Measurements from ENCODE around the gene NNT. TPM values are rescaled to one million over a fixed set of nuclear protein-coding genes. Genes with fewer than 3 reads are reported as not detected.

The NNT gene
- total RNA-seq, 1 donor from 2014 or later: 67.3 TPM

DNA sequence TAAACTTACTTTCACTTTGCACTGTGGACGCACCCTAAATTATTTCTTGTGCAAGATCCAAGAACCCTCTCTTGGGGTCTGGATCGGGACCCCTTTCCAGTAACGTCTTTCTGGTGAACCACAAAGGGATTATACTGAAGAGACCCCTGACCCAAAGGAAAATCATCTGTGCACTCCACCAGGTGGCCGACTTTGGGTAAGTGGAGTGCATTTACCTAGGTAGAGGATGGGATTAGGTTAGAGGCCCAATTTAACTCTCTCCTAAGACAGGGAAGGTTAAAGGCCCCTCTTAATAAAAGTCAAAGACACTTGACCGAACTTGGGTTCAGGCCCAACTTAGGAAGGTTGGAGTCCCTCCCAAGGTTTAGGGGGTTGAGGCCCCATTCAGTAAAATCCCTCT is 37.9 kb upstream of the NNT start:
- Mint-ChIP-seq H3K27ac (no peak overlapping the region), H3K4me3 (ENCODE audit: low read depth) (no peak overlapping the region), H3K9me3 (ENCODE audit: low read depth) (no peaks in the 10 kb centered on the region), H3K27me3 (no peaks in the 10 kb centered on the region), H3K4me1 (ENCODE audit: low read depth) (peaks cover 2% of the 10 kb centered on the region), H3K36me3 (ENCODE audit: insufficient read depth) (no peaks in the 10 kb centered on the region)
- no peak for DNase-seq (ENCODE audit: low spot score, unreplicated experiment)
- no peak for TF ChIP-seq CTCF (IDR thresholded peaks at IDR 0.05; ENCODE audit: unreplicated experiment)

DNA sequence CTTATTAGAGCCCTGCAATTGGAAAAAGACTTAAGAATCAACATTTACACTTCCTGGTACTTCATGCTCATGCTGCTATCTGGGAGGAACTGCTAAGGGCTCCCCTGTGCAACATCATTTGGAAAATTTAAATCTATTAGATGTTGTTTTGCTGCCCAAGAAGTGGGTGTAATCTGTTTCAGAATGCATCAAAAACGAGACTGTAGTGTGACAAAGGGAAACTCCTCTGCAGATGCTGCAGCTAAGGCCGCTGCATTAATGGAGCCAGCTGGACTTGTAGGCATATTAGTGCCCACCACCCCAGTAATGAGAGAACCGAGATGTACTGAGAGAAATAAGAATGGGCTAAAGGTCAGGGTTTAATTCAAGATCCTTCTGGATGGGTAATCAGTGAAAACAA is 35.0 kb upstream of the NNT start:
- no peak for DNase-seq (ENCODE audit: low spot score, unreplicated experiment)
- Mint-ChIP-seq H3K4me1 (ENCODE audit: low read depth) (peaks cover 2% of the 10 kb centered on the region), H3K27me3 (no peaks in the 10 kb centered on the region), H3K4me3 (ENCODE audit: low read depth) (no peak overlapping the region), H3K36me3 (ENCODE audit: insufficient read depth) (no peaks in the 10 kb centered on the region), H3K27ac (no peak overlapping the region), H3K9me3 (ENCODE audit: low read depth) (no peaks in the 10 kb centered on the region)
- TF ChIP-seq CTCF (IDR thresholded peaks at IDR 0.05; ENCODE audit: unreplicated experiment): no peak

DNA sequence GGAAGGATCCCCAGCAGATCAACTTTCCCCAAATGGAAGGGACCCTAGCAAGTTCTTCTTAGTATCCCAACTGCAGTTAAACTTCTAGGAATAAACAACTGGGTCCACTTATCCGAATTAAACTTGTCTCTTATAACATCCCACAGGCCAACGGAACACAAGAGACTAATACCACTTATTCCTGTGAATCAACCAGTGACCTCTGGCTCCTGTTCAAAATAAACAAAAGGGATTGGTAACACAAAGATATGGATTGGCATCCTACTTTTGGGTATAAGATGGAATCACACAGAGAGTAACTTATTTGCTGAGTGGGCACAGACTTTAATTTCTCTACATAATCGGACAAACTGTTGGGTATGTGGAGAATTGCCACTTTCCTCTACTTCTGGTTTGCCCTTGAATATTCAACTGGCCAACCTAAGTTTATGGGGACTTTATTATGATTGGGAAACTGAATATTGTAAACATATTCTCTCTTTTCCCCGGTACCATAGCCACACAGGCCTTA is 33.7 kb upstream of the NNT start:
- H3K9me3 Mint-ChIP-seq (ENCODE audit: low read depth): no peaks in the 10 kb centered on the region
- no peaks in the 10 kb centered on the region for H3K36me3 Mint-ChIP-seq (ENCODE audit: insufficient read depth)
- TF ChIP-seq CTCF (IDR thresholded peaks at IDR 0.05; ENCODE audit: unreplicated experiment): no peak
- H3K27ac Mint-ChIP-seq: no peak overlapping the region
- no peaks in the 10 kb centered on the region for H3K27me3 Mint-ChIP-seq
- no peak overlapping the region for H3K4me3 Mint-ChIP-seq (ENCODE audit: low read depth)
- no peak for DNase-seq (ENCODE audit: low spot score, unreplicated experiment)
- no peaks in the 10 kb centered on the region for H3K4me1 Mint-ChIP-seq (ENCODE audit: low read depth)

GRCh38 chr5:43570450-43571158 is 32.4 kb upstream of the NNT start:
- no peak for TF ChIP-seq CTCF (IDR thresholded peaks at IDR 0.05; ENCODE audit: unreplicated experiment)
- Mint-ChIP-seq H3K9me3 (ENCODE audit: low read depth) (no peaks in the 10 kb centered on the region), H3K36me3 (ENCODE audit: insufficient read depth) (peaks cover 8% of the 10 kb centered on the region), H3K27ac (no peak overlapping the region), H3K4me3 (ENCODE audit: low read depth) (no peak overlapping the region), H3K27me3 (no peaks in the 10 kb centered on the region), H3K4me1 (ENCODE audit: low read depth) (no peaks in the 10 kb centered on the region)
- DNase-seq (ENCODE audit: low spot score, unreplicated experiment): no peak

GRCh38 chr5:43571237-43571636 is 31.7 kb upstream of the NNT start:
- no peak for TF ChIP-seq CTCF (IDR thresholded peaks at IDR 0.05; ENCODE audit: unreplicated experiment)
- no peaks in the 10 kb centered on the region for H3K4me1 Mint-ChIP-seq (ENCODE audit: low read depth)

More at GRCh38 chr5:43571237-43571636, 31.7 kb upstream of the NNT start:
- Mint-ChIP-seq H3K27me3 (no peaks in the 10 kb centered on the region), H3K9me3 (ENCODE audit: low read depth) (no peaks in the 10 kb centered on the region), H3K27ac (no peak overlapping the region), H3K4me3 (ENCODE audit: low read depth) (no peak overlapping the region), H3K36me3 (ENCODE audit: insufficient read depth) (peaks cover 11% of the 10 kb centered on the region)
- no peak for DNase-seq (ENCODE audit: low spot score, unreplicated experiment)
